HL-60 (cell line): Measurements from ENCODE around the gene GAB1.

Source experiments
- CTCF ChIP-seq: IDR thresholded peaks from one replicate; pipeline ENCODE4 v1.5.1; 2011; ENCODE audit warnings: low read length, control low read depth, inconsistent platforms; ENCODE audit not compliant: insufficient read depth
- GABPA ChIP-seq: IDR thresholded peaks from 2 replicates; pipeline ENCODE4 v1.6.1; 2012; ENCODE audit warnings: low read depth

- no peak for TF ChIP-seq CTCF
- TF ChIP-seq GABPA: no peak
Measured at GRCh38 chr4:143363332-143363731, 26.7 kb downstream of the GAB1 start.
